ENCODE results near the gene PDGFRB. TPM values are rescaled to one million over a fixed set of nuclear protein-coding genes. Genes with fewer than 3 reads are reported as not detected.

PDGFRB gene
- total and polyA plus RNA-seq, 2 of the 4 experiments (the other 2 are of a cell fraction), result 108 to 124 TPM

DNA sequence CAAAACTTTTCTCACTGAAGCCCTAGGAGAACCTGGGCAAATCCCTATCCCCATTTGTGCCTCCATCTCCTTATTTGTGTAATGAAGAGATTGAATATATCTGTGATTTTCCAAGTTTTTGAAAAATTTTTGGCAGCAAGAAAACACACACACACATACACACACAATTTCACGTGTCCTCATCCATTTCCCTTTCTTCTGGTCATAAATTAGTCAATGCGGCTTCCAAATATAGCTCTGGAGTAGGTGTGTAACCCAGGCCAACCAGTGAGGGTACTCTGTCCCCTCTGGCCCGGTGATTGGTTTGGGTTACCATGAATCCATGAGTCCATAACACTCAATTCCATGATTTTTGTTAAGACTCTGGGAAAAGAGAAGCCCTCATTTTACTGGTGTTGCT is 82.0 kb downstream of the PDGFRB start:
- Histone ChIP-seq H3K9ac (ENCODE audit: low read depth, low read length) (no peak overlapping the region), H2AFZ (replicated peaks; ENCODE audit: low read length, poor library complexity) (no peak overlapping the region), H3K4me1 (ENCODE audit: control insufficient read depth, insufficient read depth, low read length) (no peaks in the 10 kb centered on the region), H3K27ac (ENCODE audit: insufficient read depth, low read length) (no peak overlapping the region), H3K4me3 (ENCODE audit: insufficient read depth, low read depth, low read length) (no peak overlapping the region), H2BK5ac (ENCODE audit: low read depth, low read length, poor library complexity, severe bottlenecking) (no peak overlapping the region), H3K27me3 (ENCODE audit: control insufficient read depth, insufficient read depth, low read length) (peaks cover 29% of the 10 kb centered on the region), H2BK20ac (ENCODE audit: low read depth, low read length) (no peak overlapping the region), H2AK9ac (replicated peaks; ENCODE audit: low read depth, low read length, poor library complexity) (no peak overlapping the region), H2AK5ac (ENCODE audit: low read depth, low read length) (no peak overlapping the region), H4K8ac (ENCODE audit: low read depth in 2 of 2, low read length in 2 of 2) (no peak overlapping the region), H3K56ac (ENCODE audit: extremely low read depth, insufficient read depth, low read length) (no peak overlapping the region), H4K20me1 (ENCODE audit: insufficient read depth, low read length) (no peaks in the 10 kb centered on the region), H3K79me1 (ENCODE audit: low read depth in 1 of 2, low read length in 2 of 2) (no peaks in the 10 kb centered on the region), H3K36me3 (ENCODE audit: control insufficient read depth, insufficient read depth, low read length) (no peaks in the 10 kb centered on the region), H4K91ac (ENCODE audit: insufficient read depth, low read depth, low read length) (no peak overlapping the region), H3K4me2 (ENCODE audit: low read depth, low read length) (no peak overlapping the region), H4K5ac (ENCODE audit: low read depth, low read length) (no peak overlapping the region), H3K18ac (ENCODE audit: low read depth, low read length) (no peak overlapping the region), H3K4ac (ENCODE audit: low read depth, low read length) (no peak overlapping the region), H2BK120ac (ENCODE audit: low read depth, low read length) (no peak overlapping the region), H2BK15ac (ENCODE audit: low read depth, low read length) (no peak overlapping the region), H3K14ac (replicated peaks; ENCODE audit: low read depth, low read length) (no peak overlapping the region), H3K23ac (ENCODE audit: low read depth, low read length) (no peak overlapping the region), H3K9me3 (ENCODE audit: control insufficient read depth, insufficient read depth, low read length) (peaks cover 9% of the 10 kb centered on the region), H3K9me1 (ENCODE audit: insufficient read depth, low read length) (no peaks in the 10 kb centered on the region)
- intact Hi-C loops (cut with micrococcal nuclease), result no loop called here
- DNase-seq (no peak), ATAC-seq (ENCODE audit: low read depth) (no peak)
- CTCF ChIA-PET, result interaction anchor here (0.7 kb wide), 1 partner anchor 376 kb away, joined by 4 read pairs; no protein-coding TSS in a partner anchor
- dilution Hi-C loops (cut with HindIII; ENCODE audit: low sequenced_read_pairs, unreplicated experiment), result no loop called here
- POLR2A ChIA-PET (ENCODE audit: unreplicated experiment), result no interaction called here
- WGBS, 2 experiments (ENCODE audit: extremely low coverage in 2 of 2, insufficient read length in 1 of 2), result no CpG with 5 or more reads among the region's 3 CpGs
- TF ChIP-seq ELK1 (IDR thresholded peaks at IDR 0.05; ENCODE audit: borderline replicate concordance, low read depth, low read length), result no peak
- TF ChIP-seq BHLHE40 (IDR thresholded peaks at IDR 0.05; ENCODE audit: low read depth, low read length), result no peak
- TF ChIP-seq RCOR1 (IDR thresholded peaks at IDR 0.05; ENCODE audit: insufficient replicate concordance, low read length), result no peak
- TF ChIP-seq MAZ (IDR thresholded peaks at IDR 0.05; ENCODE audit: borderline replicate concordance, low read depth, low read length), result no peak
- no peak for TF ChIP-seq SMC3 (IDR thresholded peaks at IDR 0.05; ENCODE audit: low read depth, low read length)
- no peak for TF ChIP-seq CEBPB (IDR thresholded peaks at IDR 0.05; ENCODE audit: low read depth, low read length)
- TF ChIP-seq CHD1 (IDR thresholded peaks at IDR 0.05; ENCODE audit: low read depth, low read length), result no peak
- TF ChIP-seq RAD21 (IDR thresholded peaks at IDR 0.05; ENCODE audit: low read length), result no peak
- TF ChIP-seq, protein P1, sequence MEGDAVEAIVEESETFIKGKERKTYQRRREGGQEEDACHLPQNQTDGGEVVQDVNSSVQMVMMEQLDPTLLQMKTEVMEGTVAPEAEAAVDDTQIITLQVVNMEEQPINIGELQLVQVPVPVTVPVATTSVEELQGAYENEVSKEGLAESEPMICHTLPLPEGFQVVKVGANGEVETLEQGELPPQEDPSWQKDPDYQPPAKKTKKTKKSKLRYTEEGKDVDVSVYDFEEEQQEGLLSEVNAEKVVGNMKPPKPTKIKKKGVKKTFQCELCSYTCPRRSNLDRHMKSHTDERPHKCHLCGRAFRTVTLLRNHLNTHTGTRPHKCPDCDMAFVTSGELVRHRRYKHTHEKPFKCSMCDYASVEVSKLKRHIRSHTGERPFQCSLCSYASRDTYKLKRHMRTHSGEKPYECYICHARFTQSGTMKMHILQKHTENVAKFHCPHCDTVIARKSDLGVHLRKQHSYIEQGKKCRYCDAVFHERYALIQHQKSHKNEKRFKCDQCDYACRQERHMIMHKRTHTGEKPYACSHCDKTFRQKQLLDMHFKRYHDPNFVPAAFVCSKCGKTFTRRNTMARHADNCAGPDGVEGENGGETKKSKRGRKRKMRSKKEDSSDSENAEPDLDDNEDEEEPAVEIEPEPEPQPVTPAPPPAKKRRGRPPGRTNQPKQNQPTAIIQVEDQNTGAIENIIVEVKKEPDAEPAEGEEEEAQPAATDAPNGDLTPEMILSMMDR (conservative IDR thresholded peaks at IDR 0.05; ENCODE audit: low read depth, low read length), result no peak
- no peak for TF ChIP-seq RFX5 (IDR thresholded peaks at IDR 0.05; ENCODE audit: low read depth, low read length)
- TF ChIP-seq MAFK (IDR thresholded peaks at IDR 0.05; ENCODE audit: low read depth, low read length), result no peak
- no peak for TF ChIP-seq FOS (IDR thresholded peaks at IDR 0.05; ENCODE audit: low read depth, low read length)
- no peak for TF ChIP-seq POLR2A (IDR thresholded peaks at IDR 0.05; ENCODE audit: low read depth, low read length)
- no peak for TF ChIP-seq MXI1 (IDR thresholded peaks at IDR 0.05; ENCODE audit: borderline replicate concordance, low read depth, low read length)
- no peak for TF ChIP-seq NFE2L2 (IDR thresholded peaks at IDR 0.05; ENCODE audit: low read depth, low read length)
- TF ChIP-seq USF2 (IDR thresholded peaks at IDR 0.05; ENCODE audit: low read depth, low read length), result no peak
- BruUV-seq (replicated peaks), result no TSS peak
- in situ Hi-C loops (cut with MboI; ENCODE audit: low sequenced_read_pairs), result no loop called here
